SK-N-SH (cell line): ENCODE data around the gene MRAP2.

Source experiments
- EP300 ChIP-seq, 2 experiments: IDR thresholded peaks; 2 replicates each; pipeline versions ENCODE4 v1.4.0 to v1.6.1; 2012; ENCODE audit warnings: borderline replicate concordance in 1 of 2, low read depth in 1 of 2, low read length in 1 of 2
- MXI1 ChIP-seq: IDR thresholded peaks from 2 replicates; pipeline ENCODE4 v1.6.1; 2012; ENCODE audit warnings: mild to moderate bottlenecking, low read depth, low read length, improper control_type of control experiment
- RFX5 ChIP-seq: IDR thresholded peaks from 2 replicates; pipeline ENCODE4 v1.6.1; 2012; ENCODE audit warnings: mild to moderate bottlenecking, improper control_type of control experiment, low read length
- SIN3A ChIP-seq: IDR thresholded peaks from 2 replicates; pipeline ENCODE4 v1.6.1; 2012; ENCODE audit warnings: low read depth, mild to moderate bottlenecking, low read length, moderate library complexity, borderline replicate concordance
- TAF1 ChIP-seq: IDR thresholded peaks from 2 replicates; pipeline ENCODE4 v1.6.1; 2012; ENCODE audit warnings: low read depth, mild to moderate bottlenecking, low read length, moderate library complexity, borderline replicate concordance
- TF ChIP-seq, protein P1 (sequence below): IDR thresholded peaks from 2 replicates; pipeline ENCODE4 v1.4.0; 2012; ENCODE audit warnings: low read depth, borderline replicate concordance
- TF ChIP-seq, protein P2 (sequence below): fragments of 200-600 bp; sonication (generic); IDR thresholded peaks from 2 replicates; pipeline ENCODE4 v1.6.1; 2017; ENCODE audit warnings: antibody characterized with exemption, mild to moderate bottlenecking, moderate library complexity

DNA sequence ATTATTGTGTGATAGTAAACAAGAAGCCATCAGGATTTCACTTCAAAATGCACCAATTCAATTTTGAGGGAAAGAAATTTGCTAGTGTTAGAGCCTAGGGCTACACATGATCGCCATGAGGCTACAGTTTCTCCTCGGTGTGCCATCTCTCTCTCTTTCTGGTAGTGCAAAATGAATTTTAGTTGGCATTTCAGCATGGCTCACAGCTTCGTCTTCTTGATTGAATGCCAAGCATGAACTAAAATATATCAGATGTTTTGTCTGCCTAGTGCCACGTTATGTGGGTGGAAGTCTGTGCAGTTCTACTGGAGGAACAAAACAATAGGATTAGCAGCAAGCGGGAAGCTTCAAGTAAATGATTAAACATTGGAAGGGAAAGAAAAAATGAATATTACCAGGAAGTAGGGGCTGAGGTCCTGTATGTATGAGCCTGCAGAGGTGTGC is 6.8 kb upstream of the MRAP2 start:
- TF ChIP-seq MXI1 (no peak), RFX5 (no peak), EP300 (IDR thresholded peaks at IDR 0.05; ENCODE audit: borderline replicate concordance in 1 of 2, low read depth in 1 of 2, low read length in 1 of 2) (no peak), TAF1 (no peak), SIN3A (no peak)
- TF ChIP-seq, protein P1, sequence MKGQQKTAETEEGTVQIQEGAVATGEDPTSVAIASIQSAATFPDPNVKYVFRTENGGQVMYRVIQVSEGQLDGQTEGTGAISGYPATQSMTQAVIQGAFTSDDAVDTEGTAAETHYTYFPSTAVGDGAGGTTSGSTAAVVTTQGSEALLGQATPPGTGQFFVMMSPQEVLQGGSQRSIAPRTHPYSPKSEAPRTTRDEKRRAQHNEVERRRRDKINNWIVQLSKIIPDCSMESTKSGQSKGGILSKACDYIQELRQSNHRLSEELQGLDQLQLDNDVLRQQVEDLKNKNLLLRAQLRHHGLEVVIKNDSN: no peak
- TF ChIP-seq, protein P2, sequence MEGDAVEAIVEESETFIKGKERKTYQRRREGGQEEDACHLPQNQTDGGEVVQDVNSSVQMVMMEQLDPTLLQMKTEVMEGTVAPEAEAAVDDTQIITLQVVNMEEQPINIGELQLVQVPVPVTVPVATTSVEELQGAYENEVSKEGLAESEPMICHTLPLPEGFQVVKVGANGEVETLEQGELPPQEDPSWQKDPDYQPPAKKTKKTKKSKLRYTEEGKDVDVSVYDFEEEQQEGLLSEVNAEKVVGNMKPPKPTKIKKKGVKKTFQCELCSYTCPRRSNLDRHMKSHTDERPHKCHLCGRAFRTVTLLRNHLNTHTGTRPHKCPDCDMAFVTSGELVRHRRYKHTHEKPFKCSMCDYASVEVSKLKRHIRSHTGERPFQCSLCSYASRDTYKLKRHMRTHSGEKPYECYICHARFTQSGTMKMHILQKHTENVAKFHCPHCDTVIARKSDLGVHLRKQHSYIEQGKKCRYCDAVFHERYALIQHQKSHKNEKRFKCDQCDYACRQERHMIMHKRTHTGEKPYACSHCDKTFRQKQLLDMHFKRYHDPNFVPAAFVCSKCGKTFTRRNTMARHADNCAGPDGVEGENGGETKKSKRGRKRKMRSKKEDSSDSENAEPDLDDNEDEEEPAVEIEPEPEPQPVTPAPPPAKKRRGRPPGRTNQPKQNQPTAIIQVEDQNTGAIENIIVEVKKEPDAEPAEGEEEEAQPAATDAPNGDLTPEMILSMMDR: no peak
